Astrocyte (in vitro differentiated cells and primary cell): Measurements from ENCODE around the gene TACR1. TPM values are rescaled to one million over a fixed set of nuclear protein-coding genes. Genes with fewer than 3 reads are reported as not detected.
"Not testable (repeated sequence)": the region's sequence is repeated elsewhere in the genome, so short reads cannot be mapped to it uniquely, and the experiment has no call there.

Experiments used
- DNase-seq: peaks from one replicate; pipeline ENCODE4 v3.0.0-alpha.2; 2010; ENCODE audit warnings: low read depth
- FAIRE-seq: peaks from 2 replicates; lab custom pipeline; 2011; peaks lifted over from hg19 to GRCh38; lab: Jason Lieb, UNC
- H2AFZ ChIP-seq: 2 replicates; pipeline ENCODE4 v1.6.0; 2012; ENCODE audit warnings: low read depth, low read length, inconsistent platforms
- H3K27ac ChIP-seq: 2 replicates; pipeline ENCODE4 v1.5.1; 2011; ENCODE audit warnings: low read depth, low read length, inconsistent platforms
- H3K27me3 ChIP-seq: 2 replicates; pipeline ENCODE4 v1.6.0; 2011; ENCODE audit warnings: low read length, inconsistent platforms; ENCODE audit not compliant: insufficient read depth
- H3K36me3 ChIP-seq: 2 replicates; pipeline ENCODE4 v1.5.1; 2011; ENCODE audit warnings: low read length, inconsistent platforms; ENCODE audit not compliant: insufficient read depth
- H3K4me1 ChIP-seq: 2 replicates; pipeline ENCODE4 v1.5.1; 2011; ENCODE audit warnings: low read length, inconsistent platforms; ENCODE audit not compliant: insufficient read depth
- H3K4me2 ChIP-seq: 2 replicates; pipeline ENCODE4 v1.6.0; 2012; ENCODE audit warnings: low read length, inconsistent platforms
- H3K4me3 ChIP-seq: 2 replicates; pipeline ENCODE4 v1.5.1; 2011; ENCODE audit warnings: low read depth, mild to moderate bottlenecking, low read length, inconsistent platforms; ENCODE audit not compliant: insufficient read depth
- H3K79me2 ChIP-seq: 2 replicates; pipeline ENCODE4 v1.6.0; 2012; ENCODE audit warnings: mild to moderate bottlenecking, low read length, inconsistent platforms; ENCODE audit not compliant: insufficient read depth
- H3K9ac ChIP-seq: 2 replicates; pipeline ENCODE4 v1.6.0; 2012; ENCODE audit warnings: mild to moderate bottlenecking, low read length, inconsistent platforms
- H3K9me3 ChIP-seq: 2 replicates; pipeline ENCODE4 v1.5.1; 2012; ENCODE audit warnings: low read depth, mild to moderate bottlenecking, low read length, inconsistent platforms; ENCODE audit not compliant: insufficient read depth
- H4K20me1 ChIP-seq: 2 replicates; pipeline ENCODE4 v1.6.0; 2012; ENCODE audit warnings: low read length, inconsistent platforms; ENCODE audit not compliant: insufficient read depth
- H3K27ac Mint-ChIP-seq: one replicate; pipeline ENCODE4 v1.8.0; 2021; ENCODE audit warnings: mild to moderate bottlenecking, mixed read lengths; ENCODE audit not compliant: unreplicated experiment
- H3K27me3 Mint-ChIP-seq: one replicate; pipeline ENCODE4 v1.8.0; 2021; ENCODE audit warnings: low read depth, mixed read lengths; ENCODE audit not compliant: unreplicated experiment
- H3K36me3 Mint-ChIP-seq: one replicate; pipeline ENCODE4 v1.8.0; 2021; ENCODE audit warnings: low read depth, mixed read lengths; ENCODE audit not compliant: unreplicated experiment
- H3K4me1 Mint-ChIP-seq: one replicate; pipeline ENCODE4 v1.8.0; 2021; ENCODE audit warnings: low read depth, mixed read lengths; ENCODE audit not compliant: unreplicated experiment
- H3K4me3 Mint-ChIP-seq: one replicate; pipeline ENCODE4 v1.8.0; 2021; ENCODE audit warnings: mild to moderate bottlenecking, moderate library complexity, mixed read lengths; ENCODE audit not compliant: unreplicated experiment
- H3K9me3 Mint-ChIP-seq: one replicate; pipeline ENCODE4 v1.8.0; 2021; ENCODE audit warnings: mild to moderate bottlenecking, mixed read lengths; ENCODE audit not compliant: unreplicated experiment
- EZH2 ChIP-seq: IDR thresholded peaks from 2 replicates; pipeline ENCODE4 v1.6.1; 2012; ENCODE audit warnings: mild to moderate bottlenecking, low read length, inconsistent platforms; ENCODE audit not compliant: insufficient read depth
- total RNA-seq: library from RNA; stranded (reverse); gene quantifications from 2 replicates; pipeline ENCODE4 v1.2.1, GENCODE V29; 2021
- TF ChIP-seq, protein P1 (sequence below): IDR thresholded peaks from 2 replicates; pipeline ENCODE4 v1.5.1; 2011; ENCODE audit warnings: low read depth, mild to moderate bottlenecking, inconsistent platforms, low read length, moderate library complexity; ENCODE audit not compliant: insufficient read depth

TACR1 gene
- total RNA-seq, 1 donor from 2014 or later, result not detected

DNA sequence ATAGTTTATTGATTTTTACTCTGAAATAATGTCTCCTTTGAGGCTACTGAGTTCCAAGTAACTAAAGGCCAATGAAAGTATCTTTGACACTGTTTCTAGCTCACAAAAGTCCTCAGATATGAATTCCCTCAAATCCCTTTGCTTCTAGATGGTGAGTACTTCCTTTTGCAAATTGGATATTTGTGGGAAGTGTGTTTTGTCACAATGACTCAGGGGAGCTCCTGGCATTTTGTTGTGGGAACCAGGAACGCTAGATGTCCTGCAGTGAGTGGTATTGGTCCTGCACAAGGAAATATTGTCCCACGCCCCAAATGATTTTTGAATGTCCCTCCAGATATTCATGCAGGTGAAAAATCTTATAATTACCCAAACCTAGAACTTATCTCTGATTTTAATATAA is 24.3 kb downstream of the TACR1 start:
- peaks cover 3% of the 10 kb centered on the region for H3K9me3 Mint-ChIP-seq
- Histone ChIP-seq H3K36me3 (no peaks in the 10 kb centered on the region), H3K27ac (no peak overlapping the region), H3K9ac (no peak overlapping the region), H2AFZ (no peak overlapping the region), H4K20me1 (no peaks in the 10 kb centered on the region), H3K4me2 (no peak overlapping the region), H3K27me3 (no peaks in the 10 kb centered on the region), H3K4me1 (no peaks in the 10 kb centered on the region), H3K79me2 (no peaks in the 10 kb centered on the region), H3K4me3 (no peak overlapping the region), H3K9me3 (no peaks in the 10 kb centered on the region)
- no peak for DNase-seq
- no peak overlapping the region for H3K27ac Mint-ChIP-seq
- no peaks in the 10 kb centered on the region for H3K36me3 Mint-ChIP-seq
- H3K27me3 Mint-ChIP-seq, result no peaks in the 10 kb centered on the region
- FAIRE-seq, result no peak
- H3K4me3 Mint-ChIP-seq, result no peak overlapping the region
- H3K4me1 Mint-ChIP-seq, result no peaks in the 10 kb centered on the region
- TF ChIP-seq EZH2, result no peak
- TF ChIP-seq, protein P1, sequence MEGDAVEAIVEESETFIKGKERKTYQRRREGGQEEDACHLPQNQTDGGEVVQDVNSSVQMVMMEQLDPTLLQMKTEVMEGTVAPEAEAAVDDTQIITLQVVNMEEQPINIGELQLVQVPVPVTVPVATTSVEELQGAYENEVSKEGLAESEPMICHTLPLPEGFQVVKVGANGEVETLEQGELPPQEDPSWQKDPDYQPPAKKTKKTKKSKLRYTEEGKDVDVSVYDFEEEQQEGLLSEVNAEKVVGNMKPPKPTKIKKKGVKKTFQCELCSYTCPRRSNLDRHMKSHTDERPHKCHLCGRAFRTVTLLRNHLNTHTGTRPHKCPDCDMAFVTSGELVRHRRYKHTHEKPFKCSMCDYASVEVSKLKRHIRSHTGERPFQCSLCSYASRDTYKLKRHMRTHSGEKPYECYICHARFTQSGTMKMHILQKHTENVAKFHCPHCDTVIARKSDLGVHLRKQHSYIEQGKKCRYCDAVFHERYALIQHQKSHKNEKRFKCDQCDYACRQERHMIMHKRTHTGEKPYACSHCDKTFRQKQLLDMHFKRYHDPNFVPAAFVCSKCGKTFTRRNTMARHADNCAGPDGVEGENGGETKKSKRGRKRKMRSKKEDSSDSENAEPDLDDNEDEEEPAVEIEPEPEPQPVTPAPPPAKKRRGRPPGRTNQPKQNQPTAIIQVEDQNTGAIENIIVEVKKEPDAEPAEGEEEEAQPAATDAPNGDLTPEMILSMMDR, result no peak

- H4K20me1 ChIP-seq, result no peaks in the 10 kb centered on the region
- H2AFZ ChIP-seq, result no peak overlapping the region
- H3K27ac Mint-ChIP-seq, result no peak overlapping the region
- H3K9me3 Mint-ChIP-seq, result peaks cover 3% of the 10 kb centered on the region
- no peaks in the 10 kb centered on the region for H3K79me2 ChIP-seq
- no peak overlapping the region for H3K27ac ChIP-seq
- H3K4me3 ChIP-seq, result no peak overlapping the region
- no peak for FAIRE-seq
- H3K4me2 ChIP-seq, result no peak overlapping the region
- H3K4me3 Mint-ChIP-seq, result no peak overlapping the region
- H3K9me3 ChIP-seq, result no peaks in the 10 kb centered on the region
- DNase-seq, result no peak
- no peaks in the 10 kb centered on the region for H3K27me3 ChIP-seq
- no peaks in the 10 kb centered on the region for H3K36me3 Mint-ChIP-seq
- no peaks in the 10 kb centered on the region for H3K27me3 Mint-ChIP-seq
- no peak overlapping the region for H3K9ac ChIP-seq
- H3K36me3 ChIP-seq, result no peaks in the 10 kb centered on the region
- no peaks in the 10 kb centered on the region for H3K4me1 ChIP-seq
- H3K4me1 Mint-ChIP-seq, result no peaks in the 10 kb centered on the region
- no peak for TF ChIP-seq EZH2
- TF ChIP-seq, protein P1, result no peak
Measured at GRCh38 chr2:75174519-75174918, 24.8 kb downstream of the TACR1 start.

DNA sequence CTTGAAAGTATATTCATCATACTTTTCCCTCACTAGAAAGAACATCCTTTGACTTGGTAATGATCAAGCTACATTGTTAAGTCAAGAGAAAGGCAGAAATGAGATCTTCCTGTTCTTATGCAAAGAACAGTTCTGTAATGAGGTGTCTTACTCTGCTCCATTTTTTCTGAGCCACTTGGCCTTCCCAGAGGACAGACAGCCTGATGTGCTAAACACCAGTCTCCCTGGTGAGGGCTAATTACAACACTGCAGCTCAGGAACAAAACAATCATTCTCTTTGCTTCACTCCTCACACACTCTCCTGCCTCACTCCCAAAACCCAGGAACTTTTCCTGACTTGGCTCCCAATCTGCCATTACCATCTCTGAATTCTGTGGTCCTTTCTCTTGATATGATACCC is 25.6 kb downstream of the TACR1 start:
- FAIRE-seq (no peak), DNase-seq (no peak)
- no peaks in the 10 kb centered on the region for H3K4me1 Mint-ChIP-seq
- TF ChIP-seq, protein P1, result no peak
- no peak for TF ChIP-seq EZH2
- H3K4me1 ChIP-seq, result no peaks in the 10 kb centered on the region
- H3K27ac Mint-ChIP-seq, result no peak overlapping the region
- no peak overlapping the region for H3K4me3 Mint-ChIP-seq
- H3K27me3 ChIP-seq, result no peaks in the 10 kb centered on the region
- no peaks in the 10 kb centered on the region for H3K36me3 Mint-ChIP-seq
- no peaks in the 10 kb centered on the region for H3K79me2 ChIP-seq
- no peak overlapping the region for H3K4me3 ChIP-seq
- H3K9ac ChIP-seq, result no peak overlapping the region
- H3K9me3 ChIP-seq, result no peaks in the 10 kb centered on the region
- no peak overlapping the region for H3K4me2 ChIP-seq
- H3K9me3 Mint-ChIP-seq, result peaks cover 3% of the 10 kb centered on the region
- no peaks in the 10 kb centered on the region for H3K27me3 Mint-ChIP-seq
- no peak overlapping the region for H3K27ac ChIP-seq
- no peak overlapping the region for H2AFZ ChIP-seq
- H4K20me1 ChIP-seq, result no peaks in the 10 kb centered on the region
- H3K36me3 ChIP-seq, result no peaks in the 10 kb centered on the region

GRCh38 chr2:75171423-75171822 is 27.9 kb downstream of the TACR1 start:
- H3K27me3 Mint-ChIP-seq, H3K4me2 ChIP-seq, H3K27ac ChIP-seq, H3K4me3 ChIP-seq, H3K79me2 ChIP-seq, FAIRE-seq, H3K4me1 ChIP-seq, H3K27me3 ChIP-seq, H3K4me3 Mint-ChIP-seq, H3K36me3 Mint-ChIP-seq, H2AFZ ChIP-seq, DNase-seq, H3K4me1 Mint-ChIP-seq, H3K27ac Mint-ChIP-seq, H4K20me1 ChIP-seq, H3K9ac ChIP-seq, H3K9me3 ChIP-seq, H3K36me3 ChIP-seq, H3K9me3 Mint-ChIP-seq: not testable (repeated sequence)
